ENCODE data around the gene PIWIL4.
A peak's percentile ranks its signal among the peaks of the same experiment; 100 is the strongest.
"Not testable (repeated sequence)": the region's sequence is repeated elsewhere in the genome, so short reads cannot be mapped to it uniquely, and the experiment has no call there.

Gene PIWIL4

GRCh38 chr11:94588366-94588942, 21.3 kb downstream of the PIWIL4 start:
- Mint-ChIP-seq H3K27me3 (no peaks in the 10 kb centered on the region), H3K4me1 (peaks cover 7% of the 10 kb centered on the region), H3K9me3 (no peaks in the 10 kb centered on the region), H3K27ac (no peak overlapping the region), H3K36me3 (no peaks in the 10 kb centered on the region), H3K4me3 (no peak overlapping the region)
- no peak for ATAC-seq

GRCh38 chr11:94590352-94591041, 23.3 kb downstream of the PIWIL4 start:
- ATAC-seq: no peak
- no peaks in the 10 kb centered on the region for H3K4me1 Mint-ChIP-seq
- no peak overlapping the region for H3K4me3 Mint-ChIP-seq
- no peaks in the 10 kb centered on the region for H3K27me3 Mint-ChIP-seq
- no peaks in the 10 kb centered on the region for H3K36me3 Mint-ChIP-seq
- no peak overlapping the region for H3K27ac Mint-ChIP-seq
- H3K9me3 Mint-ChIP-seq: no peaks in the 10 kb centered on the region

DNA sequence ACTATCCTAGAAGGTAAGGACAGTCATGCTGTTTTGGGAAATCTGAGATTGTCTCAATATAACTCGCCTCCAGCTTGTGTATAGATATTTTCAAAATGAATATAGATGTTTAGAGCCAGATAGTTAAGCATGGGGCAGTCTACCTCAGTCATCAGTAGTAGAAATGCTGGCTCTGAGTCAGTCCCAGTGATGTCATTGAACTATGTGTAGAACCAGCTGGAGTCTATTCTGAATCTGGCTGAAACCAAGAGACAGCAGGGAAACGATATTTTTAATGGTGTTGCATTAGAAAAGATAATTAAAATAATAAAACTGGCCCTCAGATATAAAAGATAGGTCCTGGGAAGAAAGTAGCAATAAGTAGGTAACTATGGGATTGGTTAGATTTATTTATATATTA, 25.9 kb downstream of the PIWIL4 start:
- no peaks in the 10 kb centered on the region for H3K9me3 Mint-ChIP-seq
- H3K4me3 Mint-ChIP-seq: no peak overlapping the region
- no peak overlapping the region for H3K27ac Mint-ChIP-seq
- H3K27me3 Mint-ChIP-seq: no peaks in the 10 kb centered on the region
- no peaks in the 10 kb centered on the region for H3K4me1 Mint-ChIP-seq
- ATAC-seq: no peak
- no peaks in the 10 kb centered on the region for H3K36me3 Mint-ChIP-seq

DNA sequence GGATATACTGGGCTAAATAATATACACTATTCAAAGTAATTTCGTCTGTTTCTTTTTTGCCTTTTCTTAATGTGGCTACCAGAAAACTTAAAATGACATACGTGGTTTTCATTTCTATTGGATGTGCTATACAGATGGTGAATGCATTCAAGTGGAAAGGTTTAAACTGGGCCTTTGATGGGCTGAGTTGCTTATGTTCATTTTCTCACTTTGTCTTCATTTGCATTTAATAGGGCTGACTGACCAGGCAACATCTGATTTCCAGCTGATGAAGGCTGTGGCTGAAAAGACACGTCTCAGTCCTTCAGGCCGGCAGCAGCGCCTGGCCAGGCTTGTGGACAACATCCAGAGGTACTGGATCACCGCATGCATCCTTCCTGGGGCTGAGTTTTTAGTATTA, 27.9 kb downstream of the PIWIL4 start:
- H3K27me3 Mint-ChIP-seq: no peaks in the 10 kb centered on the region
- no peak overlapping the region for H3K4me3 Mint-ChIP-seq
- H3K4me1 Mint-ChIP-seq: no peaks in the 10 kb centered on the region
- no peaks in the 10 kb centered on the region for H3K9me3 Mint-ChIP-seq
- no peak overlapping the region for H3K27ac Mint-ChIP-seq
- ATAC-seq: no peak
- no peaks in the 10 kb centered on the region for H3K36me3 Mint-ChIP-seq

- H3K9me3 Mint-ChIP-seq: peaks cover 3% of the 10 kb centered on the region
- no peaks in the 10 kb centered on the region for H3K27me3 Mint-ChIP-seq
- no peak for ATAC-seq
- H3K4me1 Mint-ChIP-seq: peaks cover 5% of the 10 kb centered on the region
- H3K27ac Mint-ChIP-seq: no peak overlapping the region
- no peak overlapping the region for H3K4me3 Mint-ChIP-seq
- no peaks in the 10 kb centered on the region for H3K36me3 Mint-ChIP-seq
Measured at GRCh38 chr11:94597896-94598295, 30.7 kb downstream of the PIWIL4 start.

DNA sequence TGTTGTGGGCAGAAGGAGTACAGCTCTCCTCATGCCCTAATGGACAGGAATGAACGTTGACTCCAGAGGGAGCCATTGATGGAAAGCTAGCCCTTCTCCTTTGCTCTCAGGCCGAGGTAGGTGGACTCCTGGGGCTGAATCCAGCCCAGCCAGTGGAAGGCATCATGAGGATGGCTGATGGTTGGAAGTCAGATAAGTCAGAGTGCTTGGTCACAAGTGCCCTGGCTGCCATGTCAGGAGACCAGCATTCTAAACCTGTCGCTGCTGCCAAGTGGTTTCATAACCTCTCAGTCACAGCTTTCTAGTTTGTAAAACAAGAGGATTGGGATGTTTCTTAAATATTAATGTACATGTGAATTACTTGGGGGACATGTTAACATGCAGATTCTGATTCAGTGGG, 32.3 kb downstream of the PIWIL4 start:
- no peak for ATAC-seq
- H3K9me3 Mint-ChIP-seq: peaks cover 3% of the 10 kb centered on the region
- H3K36me3 Mint-ChIP-seq: no peaks in the 10 kb centered on the region
- H3K27ac Mint-ChIP-seq: no peak overlapping the region
- H3K4me3 Mint-ChIP-seq: no peak overlapping the region
- no peaks in the 10 kb centered on the region for H3K27me3 Mint-ChIP-seq
- H3K4me1 Mint-ChIP-seq: peaks cover 7% of the 10 kb centered on the region

GRCh38 chr11:94602430-94603372, 35.5 kb downstream of the PIWIL4 start:
- Mint-ChIP-seq H3K4me1 (peaks cover 7% of the 10 kb centered on the region), H3K9me3 (peaks cover 3% of the 10 kb centered on the region), H3K36me3 (no peaks in the 10 kb centered on the region), H3K27ac (no peak overlapping the region), H3K27me3 (no peaks in the 10 kb centered on the region), H3K4me3 (no peak overlapping the region)
- peak; percentile 55 for ATAC-seq

GRCh38 chr11:94603587-94603986, 36.4 kb downstream of the PIWIL4 start:
- H3K4me1 Mint-ChIP-seq: peaks cover 7% of the 10 kb centered on the region
- peaks cover 3% of the 10 kb centered on the region for H3K9me3 Mint-ChIP-seq
- no peak overlapping the region for H3K27ac Mint-ChIP-seq
- no peak for ATAC-seq
- no peak overlapping the region for H3K4me3 Mint-ChIP-seq
- H3K36me3 Mint-ChIP-seq: no peaks in the 10 kb centered on the region
- no peaks in the 10 kb centered on the region for H3K27me3 Mint-ChIP-seq

DNA sequence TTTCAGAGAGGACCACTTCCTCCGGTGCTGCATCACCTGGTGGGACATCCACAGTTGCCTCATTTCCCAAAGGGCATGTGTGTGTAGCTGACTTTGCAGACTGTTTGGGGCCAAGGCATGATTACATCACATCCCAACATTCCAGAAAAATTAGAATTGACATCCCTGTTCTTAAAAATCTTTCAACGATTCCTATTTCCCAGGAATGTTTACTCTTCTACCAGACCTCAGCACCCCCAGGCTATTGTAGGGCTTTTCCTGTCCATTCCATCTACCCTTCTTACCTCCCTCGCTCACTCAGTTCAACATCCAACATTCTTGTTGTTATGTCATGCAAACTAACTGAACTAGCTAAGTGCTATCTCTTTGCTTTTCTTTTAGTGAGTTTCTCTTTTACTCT, 37.3 kb downstream of the PIWIL4 start:
- Mint-ChIP-seq H3K4me1 (peaks cover 7% of the 10 kb centered on the region), H3K9me3 (peaks cover 3% of the 10 kb centered on the region), H3K27ac (no peak overlapping the region), H3K27me3 (no peaks in the 10 kb centered on the region), H3K36me3 (no peaks in the 10 kb centered on the region), H3K4me3 (no peak overlapping the region)
- no peak for ATAC-seq

- H3K27me3 Mint-ChIP-seq: no peaks in the 10 kb centered on the region
- ATAC-seq: no peak
- peaks cover 31% of the 10 kb centered on the region for H3K36me3 Mint-ChIP-seq
- peaks cover 26% of the 10 kb centered on the region for H3K9me3 Mint-ChIP-seq
- no peak overlapping the region for H3K27ac Mint-ChIP-seq
- H3K4me3 Mint-ChIP-seq: no peak overlapping the region
- H3K4me1 Mint-ChIP-seq: no peaks in the 10 kb centered on the region
Measured at GRCh38 chr11:94613120-94613519, 46.0 kb downstream of the PIWIL4 start.

DNA sequence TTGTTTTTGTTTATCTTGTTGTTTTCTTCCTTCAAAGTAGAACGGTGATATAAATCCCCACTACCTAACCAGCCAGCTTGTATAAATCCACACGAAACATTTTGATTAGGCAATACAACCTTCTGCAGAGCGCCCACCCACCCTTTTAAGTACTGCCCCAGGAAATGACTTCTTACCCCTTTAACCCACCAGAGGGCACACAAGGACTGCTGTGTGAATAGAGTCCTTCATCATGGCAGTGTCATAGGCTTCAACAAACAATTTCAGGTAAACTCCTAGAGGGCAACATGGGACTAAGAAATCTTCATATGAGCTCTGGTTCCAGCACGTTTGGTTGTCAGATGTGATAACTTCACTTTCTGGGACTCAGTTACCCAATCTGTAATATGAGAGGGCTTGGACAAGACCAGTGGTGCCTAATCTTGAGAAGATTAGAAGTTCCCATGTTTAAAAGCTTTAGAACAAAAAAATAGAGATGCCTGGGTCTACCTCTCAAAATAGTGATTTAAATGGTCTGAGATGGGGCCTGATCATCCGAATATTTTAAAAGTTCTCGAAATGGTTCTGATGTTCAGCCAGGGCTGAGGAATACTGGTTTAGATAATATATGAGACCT, 56.1 kb downstream of the PIWIL4 start:
- Mint-ChIP-seq H3K4me1 (no peaks in the 10 kb centered on the region), H3K9me3 (peaks cover 12% of the 10 kb centered on the region), H3K27ac (no peak overlapping the region), H3K27me3 (peaks cover 25% of the 10 kb centered on the region), H3K36me3 (no peaks in the 10 kb centered on the region), H3K4me3 (no peak overlapping the region)
- ATAC-seq: peak; percentile 51

DNA sequence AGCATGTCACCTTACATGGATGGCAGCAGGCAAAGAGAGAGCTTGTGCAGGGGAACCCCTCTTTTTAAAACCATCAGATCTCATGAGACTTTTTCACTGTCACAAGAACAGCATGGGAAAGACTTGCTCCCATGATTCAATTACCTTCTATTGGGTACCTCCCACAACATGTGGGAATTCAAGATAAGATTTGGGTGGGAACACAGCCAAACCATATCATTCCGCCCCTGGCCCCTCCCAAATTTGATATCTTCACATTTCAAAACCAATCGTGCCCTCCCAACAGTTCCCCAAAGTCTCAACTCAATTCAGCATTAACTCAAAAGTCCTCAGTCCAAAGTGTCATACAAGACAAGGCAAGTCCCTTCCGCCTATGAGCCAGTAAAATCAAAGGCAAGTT, 58.3 kb downstream of the PIWIL4 start:
- H3K27ac Mint-ChIP-seq, ATAC-seq, H3K4me1 Mint-ChIP-seq, H3K4me3 Mint-ChIP-seq, H3K36me3 Mint-ChIP-seq: not testable (repeated sequence)
- Mint-ChIP-seq H3K9me3 (peaks cover 12% of the 10 kb centered on the region), H3K27me3 (peaks cover 25% of the 10 kb centered on the region)

GRCh38 chr11:94627003-94627560, 59.9 kb downstream of the PIWIL4 start:
- not testable (repeated sequence) for H3K36me3 Mint-ChIP-seq, H3K27ac Mint-ChIP-seq, ATAC-seq, H3K4me3 Mint-ChIP-seq, H3K4me1 Mint-ChIP-seq
- H3K27me3 Mint-ChIP-seq: peaks cover 25% of the 10 kb centered on the region
- peaks cover 12% of the 10 kb centered on the region for H3K9me3 Mint-ChIP-seq

- Mint-ChIP-seq H3K36me3 (no peaks in the 10 kb centered on the region), H3K9me3 (peaks cover 9% of the 10 kb centered on the region), H3K27me3 (peaks cover 25% of the 10 kb centered on the region), H3K4me1 (no peaks in the 10 kb centered on the region), H3K27ac (no peak overlapping the region), H3K4me3 (no peak overlapping the region)
- ATAC-seq: no peak
Measured at GRCh38 chr11:94629741-94630140, 62.6 kb downstream of the PIWIL4 start.

GRCh38 chr11:94630221-94630620, 63.1 kb downstream of the PIWIL4 start:
- no peaks in the 10 kb centered on the region for H3K4me1 Mint-ChIP-seq
- no peak overlapping the region for H3K27ac Mint-ChIP-seq
- peaks cover 25% of the 10 kb centered on the region for H3K27me3 Mint-ChIP-seq
- H3K9me3 Mint-ChIP-seq: peaks cover 7% of the 10 kb centered on the region
- no peak for ATAC-seq
- no peak overlapping the region for H3K4me3 Mint-ChIP-seq
- H3K36me3 Mint-ChIP-seq: no peaks in the 10 kb centered on the region

All from stimulated activated memory B cell treated with anti-CD40 and anti-IgM and Interleukin-4, amounts not matched to agents 10 μg/mL and 1 μg/mL and 100 μg/mL, for 72 hours (primary cell).